ENCODE measurements around the gene RAI1. TPM values are rescaled to one million over a fixed set of nuclear protein-coding genes. Genes with fewer than 3 reads are reported as not detected.

Gene RAI1
- total RNA-seq, 1 donor from 2014 or later, result 39.1 TPM

DNA sequence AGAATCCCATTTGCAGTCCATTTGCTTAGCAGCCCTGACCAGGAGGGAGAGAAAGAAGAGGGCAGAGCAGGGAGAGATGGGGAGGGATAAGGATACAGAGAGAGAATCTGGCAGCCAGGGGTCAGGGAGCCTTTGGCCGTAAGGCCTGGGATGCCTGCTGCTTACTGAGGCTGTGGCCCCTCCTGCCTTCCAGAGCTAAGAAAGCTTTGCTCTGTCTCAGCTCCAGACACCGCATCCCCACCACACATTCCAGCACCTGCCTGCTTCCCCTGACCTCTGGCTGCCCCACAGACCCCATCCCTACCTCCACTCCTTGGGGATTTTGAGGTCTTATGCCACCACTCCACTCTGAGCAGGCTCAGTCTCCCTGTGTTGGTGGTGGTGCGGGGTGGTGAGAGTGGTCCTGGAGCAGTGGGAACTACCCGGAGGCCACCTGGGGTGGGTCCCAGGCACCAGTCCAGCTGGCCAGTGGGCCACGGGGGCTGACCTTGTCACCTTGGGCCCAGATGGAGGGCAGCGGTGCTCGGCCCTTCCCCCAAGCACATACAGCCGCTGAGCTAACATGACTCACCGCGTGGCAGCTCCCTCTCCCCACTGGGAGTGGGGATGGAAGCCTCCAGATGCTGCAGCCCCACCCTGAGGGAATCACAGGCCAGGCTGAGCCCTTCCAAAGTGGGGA, 58.3 kb downstream of the RAI1 start:
- peak; percentile 52 for DNase-seq (ENCODE audit: low read depth)
- Histone ChIP-seq H3K36me3 (ENCODE audit: insufficient read depth, low read length) (no peaks in the 10 kb centered on the region), H3K9ac (ENCODE audit: low read length) (peak overlapping the region; percentile 36), H4K20me1 (ENCODE audit: insufficient read depth, low read length) (peaks cover 88% of the 10 kb centered on the region), H3K27ac (ENCODE audit: low read depth, low read length) (peak overlapping the region; percentile 12), H3K4me1 (ENCODE audit: insufficient read depth, low read length) (peaks cover 51% of the 10 kb centered on the region), H3K9me3 (ENCODE audit: insufficient read depth, low read depth, low read length) (no peaks in the 10 kb centered on the region), H2AFZ (ENCODE audit: low read depth, low read length) (no peak overlapping the region), H3K4me2 (ENCODE audit: low read length) (peak overlapping the region; percentile 67), H3K4me3 (ENCODE audit: insufficient read depth, low read depth, low read length) (no peak overlapping the region), H3K79me2 (ENCODE audit: insufficient read depth, low read length) (peaks cover 85% of the 10 kb centered on the region), H3K27me3 (ENCODE audit: insufficient read depth, low read length) (no peaks in the 10 kb centered on the region)
- peaks cover 10% of the 10 kb centered on the region for H3K36me3 Mint-ChIP-seq (ENCODE audit: low read depth, unreplicated experiment)
- H3K4me1 Mint-ChIP-seq (ENCODE audit: low read depth, unreplicated experiment), result peaks cover 47% of the 10 kb centered on the region
- no peaks in the 10 kb centered on the region for H3K9me3 Mint-ChIP-seq (ENCODE audit: unreplicated experiment)
- peak overlapping the region; percentile 45 for H3K4me3 Mint-ChIP-seq (ENCODE audit: unreplicated experiment)
- peak overlapping the region; percentile 47 for H3K27ac Mint-ChIP-seq (ENCODE audit: unreplicated experiment)
- no peak for TF ChIP-seq EZH2 (IDR thresholded peaks at IDR 0.05; ENCODE audit: insufficient read depth, low read length)
- TF ChIP-seq, protein P1, sequence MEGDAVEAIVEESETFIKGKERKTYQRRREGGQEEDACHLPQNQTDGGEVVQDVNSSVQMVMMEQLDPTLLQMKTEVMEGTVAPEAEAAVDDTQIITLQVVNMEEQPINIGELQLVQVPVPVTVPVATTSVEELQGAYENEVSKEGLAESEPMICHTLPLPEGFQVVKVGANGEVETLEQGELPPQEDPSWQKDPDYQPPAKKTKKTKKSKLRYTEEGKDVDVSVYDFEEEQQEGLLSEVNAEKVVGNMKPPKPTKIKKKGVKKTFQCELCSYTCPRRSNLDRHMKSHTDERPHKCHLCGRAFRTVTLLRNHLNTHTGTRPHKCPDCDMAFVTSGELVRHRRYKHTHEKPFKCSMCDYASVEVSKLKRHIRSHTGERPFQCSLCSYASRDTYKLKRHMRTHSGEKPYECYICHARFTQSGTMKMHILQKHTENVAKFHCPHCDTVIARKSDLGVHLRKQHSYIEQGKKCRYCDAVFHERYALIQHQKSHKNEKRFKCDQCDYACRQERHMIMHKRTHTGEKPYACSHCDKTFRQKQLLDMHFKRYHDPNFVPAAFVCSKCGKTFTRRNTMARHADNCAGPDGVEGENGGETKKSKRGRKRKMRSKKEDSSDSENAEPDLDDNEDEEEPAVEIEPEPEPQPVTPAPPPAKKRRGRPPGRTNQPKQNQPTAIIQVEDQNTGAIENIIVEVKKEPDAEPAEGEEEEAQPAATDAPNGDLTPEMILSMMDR (IDR thresholded peaks at IDR 0.05; ENCODE audit: insufficient read depth, low read depth, low read length), result no peak
- no peak for FAIRE-seq
- no peaks in the 10 kb centered on the region for H3K27me3 Mint-ChIP-seq (ENCODE audit: low read depth, unreplicated experiment)

DNA sequence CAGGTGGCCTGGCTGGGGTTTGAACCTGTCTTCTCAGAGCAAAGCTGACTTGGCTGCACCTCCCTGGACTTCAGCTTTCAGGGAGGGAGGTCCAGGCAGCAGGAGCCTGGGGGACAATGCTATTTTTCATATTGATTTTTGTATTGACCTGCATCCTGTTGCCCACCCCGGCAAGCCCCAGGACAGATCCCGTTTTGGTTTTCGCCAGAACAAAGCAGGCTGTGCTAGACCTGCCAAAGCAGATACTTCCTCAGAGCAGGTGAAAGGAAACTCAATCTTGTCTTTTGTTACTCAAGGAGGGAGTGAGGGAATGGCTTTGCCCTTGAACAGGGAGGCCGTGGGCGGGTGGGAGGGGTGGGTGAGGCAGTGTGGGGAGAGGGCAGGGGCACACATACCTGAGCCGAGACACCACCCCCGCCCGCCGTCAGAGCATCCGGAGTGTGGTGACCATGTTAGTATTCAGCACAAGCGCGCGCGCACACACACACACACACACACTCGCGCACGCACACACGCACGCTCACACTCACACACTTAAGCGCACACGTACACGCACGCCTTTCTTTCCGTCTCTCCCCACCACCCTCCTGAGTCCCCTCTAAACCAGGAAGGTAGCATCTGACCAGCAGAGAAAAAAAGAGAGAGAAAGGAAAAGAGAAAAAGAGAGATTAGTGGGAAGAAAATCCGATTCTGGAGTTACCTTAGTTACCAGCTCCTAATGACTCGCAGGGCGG, 59.5 kb downstream of the RAI1 start:
- H3K4me1 ChIP-seq (ENCODE audit: insufficient read depth, low read length), result peaks cover 51% of the 10 kb centered on the region

More for the DNA sequence above, 59.5 kb downstream of the RAI1 start:
- Mint-ChIP-seq H3K4me3 (ENCODE audit: unreplicated experiment) (peak overlapping the region; percentile 28), H3K36me3 (ENCODE audit: low read depth, unreplicated experiment) (peaks cover 9% of the 10 kb centered on the region), H3K27me3 (ENCODE audit: low read depth, unreplicated experiment) (no peaks in the 10 kb centered on the region), H3K4me1 (ENCODE audit: low read depth, unreplicated experiment) (peaks cover 47% of the 10 kb centered on the region), H3K27ac (ENCODE audit: unreplicated experiment) (peak overlapping the region; percentile 90), H3K9me3 (ENCODE audit: unreplicated experiment) (no peaks in the 10 kb centered on the region)
- no peaks in the 10 kb centered on the region for H3K36me3 ChIP-seq (ENCODE audit: insufficient read depth, low read length)
- no peak overlapping the region for H3K4me3 ChIP-seq (ENCODE audit: insufficient read depth, low read depth, low read length)
- H3K9me3 ChIP-seq (ENCODE audit: insufficient read depth, low read depth, low read length), result no peaks in the 10 kb centered on the region
- H3K27ac ChIP-seq (ENCODE audit: low read depth, low read length), result peak overlapping the region; percentile 37
- no peaks in the 10 kb centered on the region for H3K27me3 ChIP-seq (ENCODE audit: insufficient read depth, low read length)
- FAIRE-seq (no peak), DNase-seq (ENCODE audit: low read depth) (peak; percentile 58)
- H4K20me1 ChIP-seq (ENCODE audit: insufficient read depth, low read length), result peaks cover 88% of the 10 kb centered on the region
- H3K9ac ChIP-seq (ENCODE audit: low read length), result peak overlapping the region; percentile 59
- H3K79me2 ChIP-seq (ENCODE audit: insufficient read depth, low read length), result peaks cover 84% of the 10 kb centered on the region
- no peak overlapping the region for H2AFZ ChIP-seq (ENCODE audit: low read depth, low read length)
- no peak for TF ChIP-seq EZH2 (IDR thresholded peaks at IDR 0.05; ENCODE audit: insufficient read depth, low read length)
- TF ChIP-seq, protein P1 (IDR thresholded peaks at IDR 0.05; ENCODE audit: insufficient read depth, low read depth, low read length), result no peak
- H3K4me2 ChIP-seq (ENCODE audit: low read length), result peak overlapping the region; percentile 80
